ENCODE results near the gene KLF9. TPM values are rescaled to one million over a fixed set of nuclear protein-coding genes. Genes with fewer than 3 reads are reported as not detected.

KLF9 gene
- total and polyA plus RNA-seq, 2 donors (not counting 3 experiments of a cell fraction or from before 2014, with no cell fraction given) = 7.3 to 17.2 TPM

GRCh38 chr9:70425192-70425591 is 10.7 kb upstream of the KLF9 start:
- Histone ChIP-seq H2AFZ (ENCODE audit: low read depth, low read length) (no peak overlapping the region), H3K79me2 (ENCODE audit: control insufficient read depth, insufficient read depth, low read length) (no peaks in the 10 kb centered on the region), H3K36me3 (ENCODE audit: control insufficient read depth in 2 of 2, extremely low read depth in 1 of 2, insufficient read depth in 2 of 2, low read length in 2 of 2) (no peaks in the 10 kb centered on the region), H3K27me3 (ENCODE audit: control insufficient read depth in 2 of 2, insufficient read depth in 2 of 2, low read length in 2 of 2) (no peaks in the 10 kb centered on the region), H3K9me1 (replicated peaks; ENCODE audit: control insufficient read depth, extremely low read depth, insufficient read depth, low read length) (no peaks in the 10 kb centered on the region), H3K4me3 (replicated peaks in 1 of 3; ENCODE audit: insufficient read depth in 1 of 3, low read depth in 1 of 3, low read length in 3 of 3) (no peak overlapping the region), H3K9ac (replicated peaks; ENCODE audit: extremely low read depth, insufficient read depth, low read length) (no peak overlapping the region), H4K20me1 (replicated peaks; ENCODE audit: control insufficient read depth, extremely low read depth, insufficient read depth, low read length) (no peaks in the 10 kb centered on the region), H3K4me2 (ENCODE audit: insufficient read depth, low read length) (no peak overlapping the region), H3K9me3 (replicated peaks; ENCODE audit: control insufficient read depth, insufficient read depth, low read length) (no peaks in the 10 kb centered on the region), H3K4me1 (ENCODE audit: control insufficient read depth, extremely low read depth, insufficient read depth, low read length) (peaks cover 17% of the 10 kb centered on the region), H3K27ac (ENCODE audit: insufficient read depth, low read depth, low read length) (no peak overlapping the region)
- dilution Hi-C loops (cut with MboI; ENCODE audit: extremely low pct_ligation_motif_present, low sequenced_read_pairs) (no loop called here), intact Hi-C loops (cut with micrococcal nuclease) (no loop called here)
- DNase-seq (ENCODE audit: low read depth, low spot score) (no peak), FAIRE-seq (no peak)
- POLR2A ChIA-PET = no interaction called here
- CTCF ChIA-PET = interaction anchor here (1.7 kb wide), 1 partner anchor 177 kb away, joined by 5 read pairs; no protein-coding TSS in a partner anchor
- no TSS peak for BruUV-seq (replicated peaks)
- TF ChIP-seq MAX (IDR thresholded peaks at IDR 0.05; ENCODE audit: insufficient read depth, insufficient read length) (no peak), POLR2AphosphoS5 (IDR thresholded peaks at IDR 0.05; ENCODE audit: insufficient read depth, low read depth, low read length) (no peak), EZH2 (IDR thresholded peaks at IDR 0.05; ENCODE audit: borderline replicate concordance, low read depth, low read length, severe bottlenecking) (no peak), GATA2 (IDR thresholded peaks at IDR 0.05; ENCODE audit: insufficient read depth, insufficient read length, low read depth, low read length) (no peak), POLR2A (IDR thresholded peaks at IDR 0.05; ENCODE audit: low read depth, low read length) (no peak), JUN (IDR thresholded peaks at IDR 0.05; ENCODE audit: borderline replicate concordance, insufficient read depth, insufficient read length, low read depth) (no peak), CTCF (IDR thresholded peaks at IDR 0.05; ENCODE audit: extremely low read depth in 1 of 2, insufficient read depth in 1 of 2, low read depth in 1 of 2, low read length in 2 of 2) (no peak), MYC (IDR thresholded peaks at IDR 0.05; ENCODE audit: low read depth, low read length) (no peak), FOS (IDR thresholded peaks at IDR 0.05; ENCODE audit: borderline replicate concordance, insufficient read depth, low read length) (no peak)
